Small intestine (tissue), 7 donors: ENCODE measurements around the gene C18orf63. TPM values are rescaled to one million over a fixed set of nuclear protein-coding genes. Genes with fewer than 3 reads are reported as not detected.
A peak's percentile ranks its signal among the peaks of the same experiment; 100 is the strongest.
"Not testable (repeated sequence)": the region's sequence is repeated elsewhere in the genome, so short reads cannot be mapped to it uniquely, and the experiment has no call there.

Source experiments
- DNase-seq, 2 donors: peaks; one replicate each; pipeline versions ENCODE4 v3.0.0 to v3.0.0-alpha.2; 2013
- FAIRE-seq: peaks from 2 replicates; lab custom pipeline; 2012; peaks lifted over from hg19 to GRCh38; lab: Jason Lieb, UNC
- H3K27ac ChIP-seq, 3 donors: one replicate each; pipeline ENCODE4 v1.5.1; 2013; ENCODE audit warnings: low read length in 2 of 3, mild to moderate bottlenecking in 2 of 3, control low read depth in 1 of 3, inconsistent platforms in 1 of 3, low read depth in 1 of 3, moderate library complexity in 1 of 3
- H3K27me3 ChIP-seq, 3 donors: one replicate each; pipeline ENCODE4 v1.6.1; 2013; ENCODE audit warnings: low read length in 3 of 3, inconsistent platforms in 1 of 3; ENCODE audit not compliant: control insufficient read depth in 3 of 3, insufficient read depth in 3 of 3
- H3K36me3 ChIP-seq, 3 donors: one replicate each; pipeline ENCODE4 v1.6.1; 2013; ENCODE audit warnings: low read length in 3 of 3, inconsistent platforms in 1 of 3, low read depth in 1 of 3, mild to moderate bottlenecking in 1 of 3, moderate library complexity in 1 of 3; ENCODE audit not compliant: control insufficient read depth in 3 of 3, insufficient read depth in 2 of 3
- H3K4me1 ChIP-seq, 3 donors: one replicate each; pipeline ENCODE4 v1.6.1; 2013; ENCODE audit warnings: low read length in 2 of 3, inconsistent platforms in 1 of 3, low read depth in 1 of 3, mild to moderate bottlenecking in 1 of 3, moderate library complexity in 1 of 3; ENCODE audit not compliant: control insufficient read depth in 3 of 3, insufficient read depth in 2 of 3
- H3K4me3 ChIP-seq, 3 donors: one replicate each; pipeline ENCODE4 v1.5.1; 2013; ENCODE audit warnings: low read length in 3 of 3, control low read depth in 1 of 3, inconsistent platforms in 1 of 3, low read depth in 1 of 3, mild to moderate bottlenecking in 1 of 3, moderate library complexity in 1 of 3
- H3K9me3 ChIP-seq, 2 donors: one replicate each; pipeline ENCODE4 v1.6.1; 2013; ENCODE audit warnings: low read depth in 1 of 2, low read length in 1 of 2; ENCODE audit not compliant: control insufficient read depth in 2 of 2, insufficient read depth in 1 of 2
- WGBS, 3 donors: extraction: QIAGEN DNeasy Blood & Tissue Kit; methylation state at CpG; one replicate each; pipeline ENCODE4 v1.1.7; 2013; 5-methylcytosine and 5-hydroxymethylcytosine counted together
- polyA plus RNA-seq, 4 donors: library from polyadenylated mRNA; stranded (reverse) in 3 of 4; unstranded in 1 of 4; fragments of 200-250 nt in 3 of 4; fragments of 120-200 nt in 1 of 4; gene quantifications; one replicate each; pipeline versions ENCODE4 v1.2.1 to v1.2.3, GENCODE V29; 2013
- donor health status: healthy with polysubstance abuse.
- donor health status: control.
- donor health status: control.
- donor health status: Bipolar disorder and iron deficiency.
- donor health status: healthy.

The C18orf63 gene
- polyA plus RNA-seq, 4 donors = not detected

- H3K4me3 ChIP-seq = peak overlapping the region in 1 of 3 donors; percentile 91
- peaks cover 0 to 7% of the 10 kb centered on the region in 2 donors for H3K9me3 ChIP-seq
- H3K4me1 ChIP-seq = peaks cover 3 to 13% (median 3%) of the 10 kb centered on the region in 3 donors
- peaks cover 0 to 10% (median 0%) of the 10 kb centered on the region in 3 donors for H3K36me3 ChIP-seq
- no peaks in the 10 kb centered on the region for H3K27me3 ChIP-seq
- no peak for DNase-seq
- WGBS, 3 donors = 16 to 33% (median 26%) methylated on average over 3 of the region's 3 CpGs
- FAIRE-seq = no peak
- peak overlapping the region in 2 of 3 donors; percentile 0 to 47 for H3K27ac ChIP-seq
Measured at GRCh38 chr18:74289137-74289536, 26.5 kb upstream of the C18orf63 start.

DNA sequence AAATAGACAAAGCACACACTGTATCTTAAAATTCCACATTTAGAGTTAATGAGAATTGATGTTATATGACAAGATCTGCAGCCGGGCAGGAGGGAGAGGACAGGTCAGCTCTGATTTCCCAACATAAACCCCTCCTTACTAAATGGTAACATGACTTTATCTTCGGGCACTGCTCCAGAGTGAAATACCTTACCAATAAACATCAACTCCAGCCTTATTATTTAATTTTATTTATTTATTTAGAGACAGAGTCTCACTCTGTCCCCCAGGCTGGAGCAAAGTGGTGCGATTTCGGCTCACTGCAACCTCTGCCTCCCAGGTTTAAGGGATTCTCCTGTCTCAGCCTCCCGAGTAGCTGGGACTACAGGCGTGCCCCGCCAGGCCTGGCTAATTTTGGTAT lies 25.6 kb upstream of the C18orf63 start:
- no peak for FAIRE-seq
- Histone ChIP-seq H3K36me3 (peaks cover 0 to 5% (median 0%) of the 10 kb centered on the region in 3 donors), H3K4me1 (peaks cover 0 to 6% (median 0%) of the 10 kb centered on the region in 3 donors), H3K27ac (peak overlapping the region in 1 of 3 donors; percentile 96), H3K9me3 (peaks cover 0 to 7% of the 10 kb centered on the region in 2 donors), H3K4me3 (peak overlapping the region in 1 of 3 donors; percentile 91), H3K27me3 (no peaks in the 10 kb centered on the region)
- no peak for DNase-seq
- 32 to 72% (median 32%) methylated on average over 7 of the region's 7 CpGs for WGBS, 3 donors

DNA sequence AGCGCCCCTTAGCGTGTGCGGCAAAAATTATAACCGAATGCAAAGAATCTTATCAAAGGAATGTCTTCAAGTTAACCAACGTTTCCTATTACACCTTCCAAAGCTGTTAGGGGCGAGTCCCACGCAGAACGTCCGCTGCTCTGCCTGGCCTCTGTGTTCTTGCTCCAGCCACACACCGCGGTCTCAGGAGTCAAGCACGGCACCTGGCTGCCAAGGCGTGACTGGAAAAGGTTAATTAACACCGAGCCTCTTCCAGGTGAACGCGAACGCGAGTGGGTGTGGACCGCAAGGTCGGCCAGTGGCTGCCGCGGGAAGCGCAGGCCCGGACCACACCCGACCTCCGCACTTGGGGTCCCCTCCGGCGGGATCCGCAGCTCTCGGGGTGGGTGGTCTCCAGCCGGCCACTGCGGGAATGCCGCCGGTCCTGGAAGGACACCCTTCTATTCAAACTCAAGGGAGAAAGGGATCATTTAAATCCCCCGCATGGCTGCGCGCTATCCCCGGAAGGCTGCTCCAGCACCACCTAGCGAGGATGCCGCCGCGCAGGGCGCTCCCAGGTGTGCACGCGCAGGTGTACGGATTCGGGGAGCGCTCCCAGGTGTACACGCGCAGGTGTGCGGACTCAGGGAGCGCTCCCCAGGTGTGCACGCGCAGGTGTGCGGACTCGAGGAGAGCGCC lies 24.7 kb upstream of the C18orf63 start:
- 7 to 17% (median 14%) methylated on average over 54 to 57 of the region's 57 CpGs for WGBS, 3 donors
- FAIRE-seq (no peak), DNase-seq (peak; percentile 86 to 93)
- Histone ChIP-seq H3K36me3 (peaks cover 0 to 5% (median 0%) of the 10 kb centered on the region in 3 donors), H3K27me3 (no peaks in the 10 kb centered on the region), H3K9me3 (peaks cover 0 to 7% of the 10 kb centered on the region in 2 donors), H3K27ac (peak overlapping the region; percentile 65 to 96 (median 85)), H3K4me1 (peaks cover 0 to 5% (median 0%) of the 10 kb centered on the region in 3 donors), H3K4me3 (peak overlapping the region; percentile 67 to 91 (median 83))

- WGBS, 3 donors = 0 to 1% (median 1%) methylated on average over 30 of the region's 30 CpGs
- peaks cover 0 to 5% (median 0%) of the 10 kb centered on the region in 3 donors for H3K36me3 ChIP-seq
- FAIRE-seq = no peak
- H3K9me3 ChIP-seq = peaks cover 0 to 7% of the 10 kb centered on the region in 2 donors
- no peaks in the 10 kb centered on the region for H3K27me3 ChIP-seq
- H3K4me3 ChIP-seq = peak overlapping the region; percentile 67 to 91 (median 83)
- H3K4me1 ChIP-seq = peaks cover 0 to 5% (median 0%) of the 10 kb centered on the region in 3 donors
- DNase-seq = no peak
- peak overlapping the region; percentile 65 to 96 (median 85) for H3K27ac ChIP-seq
Measured at GRCh38 chr18:74291472-74291770, 24.2 kb upstream of the C18orf63 start.

GRCh38 chr18:74291771-74292540 lies 23.7 kb upstream of the C18orf63 start, which contains the start of gene CYB5A:
CYB5A (minus strand) TSS chr18:74291963; CDS start chr18:74291875, 88 bp downstream.
- Histone ChIP-seq H3K9me3 (peaks cover 0 to 7% of the 10 kb centered on the region in 2 donors), H3K27me3 (no peaks in the 10 kb centered on the region), H3K4me1 (peaks cover 0 to 5% (median 0%) of the 10 kb centered on the region in 3 donors), H3K27ac (peak within 1 kb of the TSS; percentile 65 to 96 (median 85)), H3K36me3 (peaks cover 0 to 5% (median 0%) of the 10 kb centered on the region in 3 donors), H3K4me3 (peak within 1 kb of the TSS; percentile 67 to 91 (median 83))
- 0 to 1% (median 0%) methylated on average over 68 of the region's 68 CpGs for WGBS, 3 donors
- FAIRE-seq (peak; percentile 76), DNase-seq (peak; percentile 99)

DNA sequence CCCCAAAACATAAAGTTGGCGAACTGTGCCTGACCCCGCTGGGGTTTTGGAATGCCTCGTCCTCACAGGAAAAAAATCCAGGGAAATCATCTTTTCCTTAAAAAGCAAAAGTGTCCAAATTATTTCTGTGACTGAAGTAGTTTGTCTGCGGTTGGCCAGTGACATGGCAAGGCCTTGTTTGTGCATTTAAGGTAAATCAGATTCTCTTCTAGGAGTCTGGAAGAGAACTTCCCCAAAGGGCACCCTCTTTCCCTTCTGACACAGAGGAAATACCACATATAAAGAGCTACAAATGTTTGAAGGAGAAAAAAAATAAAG lies 23.1 kb upstream of the C18orf63 start:
- DNase-seq (no peak), FAIRE-seq (no peak)
- Histone ChIP-seq H3K27ac (peak overlapping the region; percentile 63 to 85 (median 65)), H3K36me3 (peaks cover 0 to 5% (median 0%) of the 10 kb centered on the region in 3 donors), H3K4me3 (peak overlapping the region; percentile 33 to 91 (median 83)), H3K9me3 (peaks cover 0 to 7% of the 10 kb centered on the region in 2 donors), H3K4me1 (peaks cover 0 to 5% (median 0%) of the 10 kb centered on the region in 3 donors), H3K27me3 (no peaks in the 10 kb centered on the region)
- WGBS, 3 donors = 4 to 7% (median 6%) methylated on average over 4 of the region's 4 CpGs

- not testable (repeated sequence) for H3K27me3 ChIP-seq, H3K36me3 ChIP-seq, H3K9me3 ChIP-seq, H3K27ac ChIP-seq, FAIRE-seq, H3K4me1 ChIP-seq, DNase-seq
- WGBS, 3 donors = 53 to 79% (median 57%) methylated on average over 3 of the region's 3 CpGs
- peak overlapping the region in 1 of 3 donors; percentile 83 for H3K4me3 ChIP-seq
Measured at GRCh38 chr18:74292982-74293381, 22.7 kb upstream of the C18orf63 start.

GRCh38 chr18:74294526-74294925 lies 21.1 kb upstream of the C18orf63 start:
- no peaks in the 10 kb centered on the region for H3K27me3 ChIP-seq
- no peaks in the 10 kb centered on the region for H3K36me3 ChIP-seq
- peaks cover 0 to 14% of the 10 kb centered on the region in 2 donors for H3K9me3 ChIP-seq
- no peak overlapping the region for H3K27ac ChIP-seq
- FAIRE-seq = no peak
- peaks cover 0 to 3% (median 0%) of the 10 kb centered on the region in 3 donors for H3K4me1 ChIP-seq
- DNase-seq = no peak
- H3K4me3 ChIP-seq = no peak overlapping the region
- WGBS, 3 donors = 89 to 96% (median 89%) methylated on average over 8 of the region's 8 CpGs
